DMS153 treated with DMSO at 0.1 percent for 48 hours (cell line): ENCODE results near the gene CABP7.
"Not testable (repeated sequence)": the region's sequence is repeated elsewhere in the genome, so short reads cannot be mapped to it uniquely, and the experiment has no call there.

ENCODE experiments used
- DNase-seq: peaks from one replicate; lab custom pipeline; 2025; ENCODE audit not compliant: unreplicated experiment; lab: John Stamatoyannopoulos, UW

Gene CABP7

GRCh38 chr22:29747832-29748231 lies 28.0 kb downstream of the CABP7 start:
- DNase-seq = no peak

- DNase-seq = no peak
Observed at GRCh38 chr22:29748248-29748893, 28.6 kb downstream of the CABP7 start.

GRCh38 chr22:29750029-29750428 lies 30.2 kb downstream of the CABP7 start:
- no peak for DNase-seq

- no peak for DNase-seq
Observed at GRCh38 chr22:29750559-29751538, 31.0 kb downstream of the CABP7 start.

DNA sequence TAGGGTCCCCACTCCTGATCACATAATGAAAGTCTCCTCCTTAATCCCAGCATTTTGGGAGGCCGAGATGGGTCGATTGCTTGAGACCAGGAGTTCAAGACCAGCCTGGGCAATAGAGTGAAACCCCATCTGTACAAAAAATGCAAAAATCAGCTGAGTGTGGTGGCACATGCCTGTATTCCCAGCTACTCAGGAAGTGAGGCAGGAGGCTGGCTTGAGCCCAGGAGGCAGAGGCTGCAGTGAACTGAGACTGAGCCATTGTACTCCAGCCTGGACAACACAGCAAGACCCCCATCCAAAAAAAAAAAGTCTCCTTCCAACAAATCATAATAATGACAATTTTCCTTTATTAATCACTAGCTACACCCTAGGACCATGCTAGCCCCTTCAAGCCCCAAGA lies 31.9 kb downstream of the CABP7 start:
- DNase-seq = no peak

DNA sequence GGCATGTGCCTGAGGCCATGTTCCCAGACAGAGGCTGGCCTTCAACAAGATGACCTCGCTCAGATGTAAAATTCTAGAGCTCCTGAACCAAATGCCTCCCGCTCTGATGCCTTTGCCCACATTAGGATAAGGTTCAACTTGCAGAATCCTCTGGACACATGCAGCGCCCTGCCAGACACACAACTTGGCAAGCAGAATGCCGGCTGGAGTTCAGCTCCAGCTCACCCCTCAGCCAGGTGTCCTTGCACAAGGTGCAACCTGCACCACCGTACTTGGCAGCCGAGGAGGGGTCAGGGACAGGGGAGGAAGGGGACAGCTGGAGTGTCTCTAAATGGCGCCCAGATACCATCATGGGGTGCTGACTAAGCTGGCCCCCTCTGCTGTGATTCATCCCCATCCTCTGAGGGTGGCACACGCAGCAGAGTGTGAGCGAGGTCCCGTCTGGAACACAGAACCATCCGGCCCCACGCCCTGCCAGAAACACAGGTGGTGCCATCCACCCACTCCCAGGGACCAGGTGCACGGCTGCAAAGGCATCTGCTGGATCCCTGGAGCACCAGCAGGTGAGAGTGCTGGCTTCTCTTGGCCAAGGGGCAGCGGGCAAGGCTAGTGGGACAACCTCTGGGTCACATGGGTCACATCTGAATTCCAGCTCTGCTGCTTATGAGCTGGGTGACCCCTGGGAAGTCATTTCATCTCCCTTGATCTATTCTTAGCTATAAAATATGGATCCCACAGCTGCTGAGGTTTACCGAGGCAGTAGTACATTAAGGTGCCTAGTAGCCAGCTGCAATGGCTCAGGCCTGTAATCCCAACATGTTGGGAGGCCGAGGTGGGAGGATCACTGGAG lies 34.2 kb downstream of the CABP7 start:
- DNase-seq = no peak

DNA sequence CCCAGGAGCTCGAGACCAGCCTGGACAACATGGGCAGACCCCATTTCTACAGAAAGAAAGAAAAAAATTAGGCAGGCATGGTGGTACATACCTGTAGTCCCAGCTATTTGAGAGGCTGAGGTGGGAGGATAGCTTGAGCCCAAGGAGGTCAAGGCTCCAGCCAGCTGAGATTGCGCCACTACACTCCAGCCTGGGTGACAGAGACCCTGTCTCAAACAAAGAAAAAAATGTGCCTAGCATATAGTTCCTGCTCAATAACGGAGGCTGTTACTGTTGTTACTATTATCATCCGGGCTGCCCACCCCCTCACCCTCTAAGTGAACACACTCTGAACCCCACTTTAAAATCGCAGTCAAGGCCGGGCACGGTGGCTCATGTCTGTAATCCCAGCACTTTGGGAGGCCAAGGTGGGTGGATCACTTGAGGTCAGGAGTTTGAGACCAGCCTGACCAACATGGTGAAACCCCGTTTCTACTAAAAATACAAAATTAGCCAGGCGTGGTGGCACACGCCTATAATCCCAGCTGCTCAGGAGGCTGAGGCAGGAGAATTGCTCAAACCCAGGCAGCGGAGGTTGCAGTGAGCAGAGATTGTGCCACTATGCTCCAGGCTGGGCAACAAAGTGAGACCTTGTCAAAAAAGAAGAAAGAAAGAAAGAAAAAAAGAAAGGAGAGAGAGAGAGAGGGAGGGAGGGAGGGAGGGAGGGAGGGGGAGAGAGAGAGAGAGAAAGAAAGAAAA lies 35.0 kb downstream of the CABP7 start:
- not testable (repeated sequence) for DNase-seq

DNA sequence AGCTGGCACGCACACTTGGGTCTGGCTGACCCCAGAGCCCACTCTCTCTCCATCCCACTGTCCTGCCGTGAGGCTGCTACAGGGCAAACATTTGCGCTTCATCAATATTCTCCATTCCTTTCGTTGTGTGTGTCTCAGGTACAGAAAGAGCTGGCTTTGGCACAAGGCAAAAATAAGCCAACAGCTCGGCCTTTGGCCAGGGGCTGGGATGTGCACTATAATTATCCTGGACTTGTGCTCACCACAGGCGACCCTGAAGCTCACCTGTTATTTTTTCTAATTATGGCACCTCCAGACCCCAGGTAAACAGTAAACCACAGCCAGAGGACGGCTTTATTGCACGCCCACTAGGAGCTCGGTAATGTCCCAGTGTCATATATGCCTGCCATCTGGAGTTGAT lies 36.1 kb downstream of the CABP7 start:
- no peak for DNase-seq

DNA sequence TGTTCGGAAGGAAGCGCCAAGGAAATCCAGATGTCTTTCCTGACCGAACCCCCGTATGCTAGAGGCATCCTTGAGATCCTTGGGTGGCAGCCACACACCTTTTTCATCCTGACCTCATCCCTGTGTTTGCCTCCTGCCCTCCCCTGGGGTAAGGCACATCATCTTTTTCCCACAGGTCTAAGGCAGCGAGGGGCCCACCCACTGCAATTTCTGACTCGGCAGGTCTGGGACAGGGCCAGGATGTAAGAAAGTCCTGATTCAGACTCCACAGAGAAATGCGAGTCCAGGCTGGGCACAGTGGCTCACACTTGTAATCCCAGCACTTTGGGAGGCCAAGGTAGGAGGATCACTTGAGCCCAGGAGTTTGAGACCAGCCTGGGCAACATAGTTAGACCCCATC lies 36.5 kb downstream of the CABP7 start:
- no peak for DNase-seq

DNA sequence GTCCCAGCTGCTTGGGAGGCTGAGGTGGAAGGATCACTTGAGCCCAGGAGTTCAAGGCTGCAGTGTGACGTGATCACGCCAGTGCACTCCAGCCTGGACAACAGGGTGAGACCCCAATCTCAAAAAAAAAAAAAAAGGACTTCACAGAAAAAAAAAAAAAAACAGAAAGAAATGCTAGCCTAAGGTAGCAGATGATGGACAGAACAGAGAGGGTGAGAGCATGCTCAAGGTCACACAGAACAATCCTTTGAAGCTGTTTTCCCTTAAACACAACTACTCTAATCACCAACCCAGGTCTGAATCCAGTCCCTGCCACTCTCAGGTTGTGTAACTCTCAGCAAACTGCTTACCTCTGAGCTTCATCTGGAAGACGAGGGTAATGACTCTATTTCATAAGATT lies 37.3 kb downstream of the CABP7 start:
- DNase-seq = no peak

DNA sequence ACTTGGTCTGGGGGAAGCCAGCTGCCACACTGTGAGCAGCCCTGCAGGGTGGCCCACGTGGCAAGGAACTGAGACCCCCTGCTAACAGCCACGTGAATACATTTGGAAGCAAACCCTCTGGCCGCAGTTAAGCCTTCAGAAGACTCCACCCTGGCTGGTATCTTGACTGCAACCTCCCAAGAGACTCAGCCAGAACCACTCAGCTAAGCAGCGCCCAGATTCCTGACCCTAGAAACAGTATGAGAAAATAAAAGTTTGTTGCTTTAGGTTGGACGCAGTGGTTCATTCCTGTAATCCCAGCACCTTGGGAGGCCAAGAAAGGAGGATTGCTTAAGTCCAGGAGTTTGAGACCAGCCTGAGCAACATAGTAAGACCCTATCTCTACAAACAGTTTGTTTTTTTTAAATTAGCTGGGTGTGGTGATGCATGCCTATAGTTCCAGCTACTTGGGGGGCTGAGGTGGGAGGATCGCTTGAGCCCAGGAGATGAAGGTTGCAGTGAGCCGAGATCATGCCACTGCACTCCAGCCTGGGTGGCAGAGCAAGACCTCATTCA lies 38.3 kb downstream of the CABP7 start:
- DNase-seq = no peak

- no peak for DNase-seq
Observed at GRCh38 chr22:29758959-29759358, 39.2 kb downstream of the CABP7 start.

- DNase-seq = peak; percentile 20
Observed at GRCh38 chr22:29762263-29762662, 42.5 kb downstream of the CABP7 start.

- DNase-seq = no peak
Observed at GRCh38 chr22:29765905-29766631, 46.3 kb downstream of the CABP7 start.

DNA sequence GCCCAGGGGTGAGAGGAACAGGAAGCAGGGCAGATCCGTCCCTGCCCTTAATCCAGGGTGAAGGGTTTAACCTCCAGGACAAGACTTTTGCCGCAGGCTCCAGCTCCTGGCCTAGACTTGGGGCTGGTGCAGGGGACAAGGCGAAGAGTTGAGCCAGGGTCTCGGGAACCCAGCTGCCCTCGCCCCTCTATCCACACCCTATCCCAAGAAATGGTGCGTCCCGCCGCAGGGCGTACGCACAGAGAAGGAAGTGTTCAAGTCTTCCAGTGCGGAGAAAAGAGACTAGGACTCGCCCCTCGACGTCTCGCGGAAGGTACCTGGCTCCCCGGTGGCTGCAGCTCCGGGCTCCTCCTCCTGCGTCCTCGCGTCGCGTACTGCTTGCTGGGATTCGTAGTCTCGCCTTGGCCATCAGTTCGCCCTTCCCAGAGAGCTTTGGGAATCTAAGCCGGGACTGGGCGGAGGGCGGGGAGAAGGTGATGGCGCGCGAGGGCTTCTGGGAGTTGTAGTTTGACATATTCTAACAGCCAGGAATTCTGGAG lies 46.9 kb downstream of the CABP7 start, which contains the start of gene ZMAT5:
TSS of gene ZMAT5 (minus strand) at position 376 of the 539 bp plus-strand sequence. CDS start 18,463 bp downstream, outside the sequence.
- DNase-seq = peak; percentile 96

DNA sequence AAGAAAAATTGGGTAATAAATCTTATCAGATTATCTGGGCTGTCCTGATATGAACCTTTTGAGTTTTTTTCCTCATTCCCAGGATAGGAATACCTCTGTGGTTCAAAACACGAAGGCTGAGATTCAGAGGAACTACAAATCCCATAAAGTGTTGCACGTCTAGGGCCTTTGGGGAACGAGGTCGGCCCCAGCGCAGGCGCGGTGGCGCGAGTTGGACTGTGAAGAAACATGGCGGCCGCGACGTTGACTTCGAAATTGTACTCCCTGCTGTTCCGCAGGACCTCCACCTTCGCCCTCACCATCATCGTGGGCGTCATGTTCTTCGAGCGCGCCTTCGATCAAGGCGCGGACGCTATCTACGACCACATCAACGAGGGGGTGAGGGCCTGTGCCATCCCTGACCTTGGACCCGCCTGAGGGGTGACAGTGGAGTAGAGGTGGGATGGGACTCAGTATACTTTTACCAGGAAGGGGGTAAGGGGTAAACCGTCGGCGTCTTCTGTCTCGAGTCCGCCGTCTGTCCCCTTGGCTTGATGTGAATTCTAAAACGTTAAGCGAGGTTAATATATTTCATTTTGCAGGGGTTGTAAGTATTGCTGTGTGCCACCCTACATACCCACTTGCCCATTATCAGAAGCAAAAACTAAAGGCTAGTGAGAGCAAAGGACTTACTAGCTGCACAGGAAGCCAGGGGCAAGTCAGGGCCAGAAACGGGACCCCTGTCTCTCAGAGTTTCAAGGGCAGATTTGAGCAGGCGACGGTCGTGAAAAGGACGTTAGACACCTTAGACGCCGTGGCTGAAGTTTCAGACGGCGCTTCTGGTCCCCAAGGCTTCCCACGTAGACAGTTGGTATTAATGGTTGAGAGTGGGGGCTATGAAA lies 47.6 kb downstream of the CABP7 start, which contains the start of gene UQCR10:
TSS of gene UQCR10 (plus strand) at position 199 of the 881 bp plus-strand sequence. CDS start at position 229, 30 bp downstream.
- peak; percentile 96 for DNase-seq

GRCh38 chr22:29768052-29768693 lies 48.4 kb downstream of the CABP7 start:
- no peak for DNase-seq
